Transverse colon (tissue), 4 donors: Measurements from ENCODE around the gene BTNL3. TPM values are rescaled to one million over a fixed set of nuclear protein-coding genes. Genes with fewer than 3 reads are reported as not detected.
"Not testable (repeated sequence)": the region's sequence is repeated elsewhere in the genome, so short reads cannot be mapped to it uniquely, and the experiment has no call there.

Source experiments
- DNase-seq: peaks from one replicate; pipeline ENCODE4 v3.0.0-alpha.2; 2019
- H3K27ac ChIP-seq, 4 donors: fragments of 200-600 bp; sonication (generic); 2 replicates each; pipeline ENCODE4 v1.5.1; 2016 to 2018; ENCODE audit warnings: inconsistent platforms in 4 of 4
- H3K27me3 ChIP-seq: fragments of 200-600 bp; sonication (generic); 2 replicates; pipeline ENCODE4 v1.5.1; 2017; ENCODE audit warnings: inconsistent platforms
- H3K36me3 ChIP-seq, 4 donors: fragments of 200-600 bp; sonication (generic); 2 replicates each; pipeline ENCODE4 v1.5.1; 2017 to 2019; ENCODE audit warnings: inconsistent platforms in 4 of 4
- H3K4me1 ChIP-seq, 4 donors: fragments of 200-600 bp; sonication (generic); 2 replicates each; pipeline ENCODE4 v1.5.1; 2017 to 2020; ENCODE audit warnings: inconsistent platforms in 4 of 4
- H3K4me3 ChIP-seq, 4 donors: fragments of 200-600 bp; sonication (generic); 1 replicate in 1 of 4; 2 replicates in 3 of 4; pipeline versions ENCODE4 v1.5.1 to v1.6.1; 2017 to 2019; ENCODE audit warnings: inconsistent platforms in 4 of 4
- H3K9me3 ChIP-seq, 2 donors: fragments of 200-600 bp; sonication (generic); 2 replicates each; pipeline ENCODE4 v1.5.1; 2017 to 2019; ENCODE audit warnings: inconsistent platforms in 2 of 2
- CTCF ChIP-seq, 5 experiments: fragments of 200-600 bp in 3 of 5; fragments of 450-650 bp in 2 of 5; sonication (generic) in 3 of 5; IDR thresholded peaks; 1 replicate in 2 of 5; 2 replicates in 3 of 5; pipeline ENCODE4 v1.5.1; 2016 to 2017; ENCODE audit warnings: antibody characterized with exemption in 5 of 5, inconsistent platforms in 3 of 5, mild to moderate bottlenecking in 2 of 5, moderate library complexity in 1 of 5
- EP300 ChIP-seq: sonication (generic); formaldehyde crosslinking; IDR thresholded peaks from one replicate; pipeline ENCODE4 v1.6.1; 2017; ENCODE audit warnings: antibody characterized with exemption, low read depth
- POLR2A ChIP-seq: fragments of 450-650 bp; IDR thresholded peaks from one replicate; pipeline ENCODE4 v1.6.1; 2016; ENCODE audit warnings: antibody characterized with exemption, mild to moderate bottlenecking, moderate library complexity
- POLR2AphosphoS5 ChIP-seq, 3 donors: sonication (generic); formaldehyde crosslinking; IDR thresholded peaks; one replicate each; pipeline ENCODE4 v1.6.1; 2016; ENCODE audit warnings: antibody characterized with exemption in 3 of 3
- WGBS, 2 donors: methylation state at CpG; one replicate each; pipeline ENCODE4 v1.1.5; 2018; ENCODE audit warnings: low coverage in 1 of 2; 5-methylcytosine and 5-hydroxymethylcytosine counted together
- in situ Hi-C, 4 donors: fragments of 200-750 bp; cut with MboI; loops; one replicate each; pipeline versions ENCODE4 v1.15.0 to v1.15.1; 2017; ENCODE audit warnings: low sequenced_read_pairs in 3 of 4, low pct_ligation_motif_present in 1 of 4, low pct_unique_long_range_greater_than_20kb in 1 of 4
- intact Hi-C: fragments of 100-400 bp; cut with DNase I; formaldehyde crosslinking; loops from one replicate; pipeline ENCODE4 v1.15.1; 2023; ENCODE audit warnings: low total_unique reads
- total RNA-seq, 4 donors: library from RNA; depleted of rRNA; stranded (reverse); fragments of >200 nt; gene quantifications; one replicate each; pipeline ENCODE4 v1.1.0, GENCODE V29; 2016

BTNL3 gene
- total RNA-seq, 4 donors from 2014 or later, result 15.7 to 146 (median 34.7) TPM

GRCh38 chr5:181045316-181045715 lies 56.7 kb downstream of the BTNL3 start:
- no peak for DNase-seq
- H3K4me3 ChIP-seq, result no peak overlapping the region
- intact Hi-C loops, result no loop called here
- H3K4me1 ChIP-seq, result no peaks in the 10 kb centered on the region
- no peaks in the 10 kb centered on the region for H3K36me3 ChIP-seq
- in situ Hi-C loops, result no loop called here
- H3K27ac ChIP-seq, result no peak overlapping the region
- WGBS, 2 donors, result 35 to 42% methylated on average over 2 to 9 of the region's 10 CpGs
- peaks cover 60% of the 10 kb centered on the region for H3K27me3 ChIP-seq
- no peaks in the 10 kb centered on the region for H3K9me3 ChIP-seq
- TF ChIP-seq POLR2AphosphoS5 (IDR thresholded peaks at IDR 0.05), result no peak
- no peak for TF ChIP-seq CTCF (IDR thresholded peaks at IDR 0.05)
- TF ChIP-seq POLR2A, result no peak
- no peak for TF ChIP-seq EP300

- H3K36me3 ChIP-seq, H3K9me3 ChIP-seq, H3K4me1 ChIP-seq, intact Hi-C loops, H3K27ac ChIP-seq, in situ Hi-C loops, H3K4me3 ChIP-seq, DNase-seq: not testable (repeated sequence)
- peaks cover 65% of the 10 kb centered on the region for H3K27me3 ChIP-seq
- 20 to 40% methylated on average over 1 of the region's 1 CpG for WGBS, 2 donors
Measured at GRCh38 chr5:181045857-181046256, 57.2 kb downstream of the BTNL3 start.

- TF ChIP-seq EP300, result no peak
- Histone ChIP-seq H3K36me3 (no peaks in the 10 kb centered on the region), H3K4me3 (no peak overlapping the region), H3K27me3 (peaks cover 76% of the 10 kb centered on the region), H3K27ac (no peak overlapping the region), H3K4me1 (peaks cover 0 to 4% (median 1%) of the 10 kb centered on the region in 4 donors), H3K9me3 (no peaks in the 10 kb centered on the region)
- in situ Hi-C loops (no loop called here), intact Hi-C loops (no loop called here)
- WGBS, 2 donors, result 84 to 86% methylated on average over 2 of the region's 2 CpGs
- DNase-seq, result no peak
Measured at GRCh38 chr5:181047288-181047687, 58.6 kb downstream of the BTNL3 start.

- Histone ChIP-seq H3K27me3 (peaks cover 75% of the 10 kb centered on the region), H3K4me1 (peaks cover 0 to 8% (median 6%) of the 10 kb centered on the region in 4 donors), H3K9me3 (no peaks in the 10 kb centered on the region), H3K36me3 (no peaks in the 10 kb centered on the region), H3K4me3 (no peak overlapping the region), H3K27ac (no peak overlapping the region)
- TF ChIP-seq POLR2AphosphoS5 (IDR thresholded peaks at IDR 0.05) (no peak), POLR2A (no peak), CTCF (IDR thresholded peaks at IDR 0.05) (no peak), EP300 (no peak)
- in situ Hi-C loops (no loop called here), intact Hi-C loops (no loop called here)
- WGBS, 2 donors, result 90 to 94% methylated on average over 3 to 15 of the region's 15 CpGs
- no peak for DNase-seq
Measured at GRCh38 chr5:181047921-181048320, 59.3 kb downstream of the BTNL3 start.

GRCh38 chr5:181050016-181050415 lies 61.4 kb downstream of the BTNL3 start:
- intact Hi-C loops, result no loop called here
- H3K27me3 ChIP-seq, result peaks cover 90% of the 10 kb centered on the region
- H3K4me3 ChIP-seq, result no peak overlapping the region
- no peaks in the 10 kb centered on the region for H3K9me3 ChIP-seq
- no peak for TF ChIP-seq POLR2AphosphoS5 (IDR thresholded peaks at IDR 0.05)
- no peak for TF ChIP-seq POLR2A
- TF ChIP-seq CTCF (IDR thresholded peaks at IDR 0.05), result no peak
- no peak for TF ChIP-seq EP300
- peaks cover 6 to 19% (median 16%) of the 10 kb centered on the region in 4 donors for H3K4me1 ChIP-seq
- DNase-seq, result no peak
- no peaks in the 10 kb centered on the region for H3K36me3 ChIP-seq
- in situ Hi-C loops, result no loop called here
- H3K27ac ChIP-seq, result no peak overlapping the region
- WGBS, 2 donors, result 89% methylated on average over 5 of the region's 5 CpGs; no CpG with 5 or more reads in 1 of the 2 donors
